Measurements from ENCODE around the gene CCR6.
A peak's percentile ranks its signal among the peaks of the same experiment; 100 is the strongest.
"Not testable (repeated sequence)": the region's sequence is repeated elsewhere in the genome, so short reads cannot be mapped to it uniquely, and the experiment has no call there.

CCR6 gene

DNA sequence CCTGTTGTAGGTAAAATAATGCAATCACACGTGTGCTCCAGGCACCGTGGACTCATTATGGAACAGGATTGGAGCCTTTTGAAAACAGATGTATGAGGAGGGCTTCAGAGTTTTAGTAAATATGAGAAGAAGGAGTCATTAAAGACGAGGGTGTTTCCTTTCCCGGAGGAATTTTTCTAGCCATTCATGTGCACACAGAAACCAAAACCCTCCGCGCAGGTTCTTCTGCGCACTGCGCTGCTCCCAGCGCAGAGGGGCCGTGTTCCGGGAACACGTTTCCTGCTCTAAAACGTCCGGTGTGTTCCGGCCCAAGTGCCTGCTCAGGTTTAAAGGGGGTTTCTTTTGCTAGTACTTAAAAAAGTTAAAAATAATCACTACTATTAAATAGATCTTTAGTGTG lies 23.2 kb downstream of the CCR6 start:
- no peak for DNase-seq

GRCh38 chr6:167146977-167147376 lies 24.1 kb downstream of the CCR6 start:
- DNase-seq = no peak

GRCh38 chr6:167148021-167148420 lies 25.1 kb downstream of the CCR6 start:
- peak; percentile 43 for DNase-seq

DNA sequence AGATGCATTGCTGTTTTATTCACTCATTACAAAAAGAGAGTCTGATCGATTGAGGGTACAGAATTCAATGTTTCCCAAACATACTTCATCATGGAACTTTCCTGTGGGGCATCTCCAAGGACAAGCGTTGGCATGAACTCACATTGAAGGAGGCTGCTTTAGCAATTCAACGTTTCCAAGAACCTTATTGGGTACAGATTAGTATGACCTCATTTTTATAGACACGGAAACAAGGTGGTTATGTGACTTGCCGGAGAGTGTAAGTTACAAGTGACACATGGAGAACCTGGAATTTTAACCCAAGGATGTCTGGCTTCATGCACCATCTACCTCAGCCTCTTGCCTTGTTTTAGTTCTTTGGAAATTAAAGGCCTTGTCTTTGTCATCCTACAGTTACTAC lies 26.1 kb downstream of the CCR6 start:
- DNase-seq = no peak

DNA sequence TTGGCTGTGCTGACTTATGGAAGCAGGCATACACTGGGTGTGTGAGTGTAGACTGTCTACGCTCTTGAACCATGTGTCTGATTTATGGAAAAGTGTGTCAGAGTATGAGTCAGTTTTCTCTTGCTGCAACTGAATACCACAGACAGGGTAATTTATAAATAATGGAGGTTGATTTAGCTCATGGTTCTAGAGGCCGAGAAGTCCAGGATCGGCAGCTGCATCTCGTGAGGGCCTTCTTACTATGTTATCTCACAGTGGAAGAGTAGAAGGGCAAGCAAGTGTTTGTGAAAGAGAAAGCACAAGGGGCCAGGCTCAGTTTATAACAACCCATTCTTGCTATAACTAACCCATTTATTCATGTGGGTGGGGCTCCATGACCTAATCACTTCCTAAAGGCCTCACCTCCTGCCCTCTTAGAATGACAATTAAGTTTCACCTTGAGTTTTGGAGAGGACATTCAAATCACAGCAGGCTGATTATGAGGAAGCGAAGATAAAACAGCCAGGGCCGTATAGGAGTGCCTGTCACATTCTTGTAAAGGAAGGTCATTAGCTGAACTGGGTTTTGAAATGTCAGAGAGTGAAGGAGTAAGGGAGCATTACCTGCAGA lies 28.1 kb downstream of the CCR6 start:
- DNase-seq = peak; percentile 73

- DNase-seq = no peak
Observed at GRCh38 chr6:167151648-167152047, 28.8 kb downstream of the CCR6 start.

DNA sequence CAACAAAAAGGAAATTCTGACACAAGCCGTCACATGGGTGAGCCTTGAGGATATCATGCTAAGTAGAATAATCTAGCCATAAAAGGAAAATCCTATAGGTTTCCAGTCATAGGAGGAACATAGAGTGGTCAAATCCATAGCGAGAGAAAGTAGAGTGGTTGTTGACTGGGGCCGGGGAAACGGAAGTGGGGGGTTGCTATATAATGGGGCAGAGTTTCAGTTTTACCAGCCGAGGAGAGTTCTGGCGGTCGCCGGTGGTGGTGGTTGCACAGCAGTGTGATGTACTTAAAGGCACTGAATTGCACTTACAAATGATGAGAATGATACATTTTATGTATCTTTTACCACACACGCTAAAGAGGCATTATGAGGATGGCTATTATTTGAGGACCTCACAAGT lies 30.0 kb downstream of the CCR6 start:
- no peak for DNase-seq

- DNase-seq = peak; percentile 98
Observed at GRCh38 chr6:167153521-167153959, 30.6 kb downstream of the CCR6 start.

DNA sequence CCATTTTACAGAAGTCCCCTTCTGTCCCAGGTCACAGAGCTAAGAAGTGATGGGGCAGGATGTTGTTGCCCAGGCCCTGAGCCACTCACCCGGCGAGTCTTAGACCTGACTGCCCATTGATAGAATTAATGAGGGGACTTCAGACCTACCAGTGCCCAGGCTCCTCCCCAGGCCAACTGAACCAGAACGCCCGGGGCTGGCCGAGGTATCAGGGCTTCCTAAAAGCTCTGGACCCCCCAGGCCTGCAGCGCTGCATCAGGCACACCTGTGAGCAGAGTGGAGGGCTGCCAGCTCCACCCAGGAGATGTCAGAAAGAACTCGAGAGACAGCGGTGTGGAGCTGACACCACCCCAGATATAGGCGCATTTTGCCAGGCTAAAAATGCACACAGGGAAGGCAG lies 31.4 kb downstream of the CCR6 start:
- no peak for DNase-seq

DNA sequence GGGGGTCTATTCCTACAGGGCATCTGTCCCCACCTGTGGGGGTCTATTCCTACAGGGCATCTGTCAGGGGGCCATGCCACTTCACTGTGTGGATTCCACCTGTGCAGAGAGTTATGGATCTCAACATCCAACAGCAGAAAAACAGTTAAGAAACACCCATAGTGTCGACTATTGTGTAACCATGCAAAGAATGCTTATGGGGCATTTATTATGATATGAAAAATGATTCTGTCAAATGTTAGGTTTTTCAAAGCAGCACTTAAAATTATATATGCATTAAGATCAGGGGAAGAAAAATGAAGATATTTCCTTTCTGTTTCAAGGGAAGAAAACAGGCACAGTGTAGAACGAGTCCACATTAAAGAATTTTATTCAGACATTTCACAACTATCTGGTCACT lies 32.0 kb downstream of the CCR6 start:
- DNase-seq = peak; percentile 39

- no peak for DNase-seq
Observed at GRCh38 chr6:167157414-167157813, 34.5 kb downstream of the CCR6 start.

DNA sequence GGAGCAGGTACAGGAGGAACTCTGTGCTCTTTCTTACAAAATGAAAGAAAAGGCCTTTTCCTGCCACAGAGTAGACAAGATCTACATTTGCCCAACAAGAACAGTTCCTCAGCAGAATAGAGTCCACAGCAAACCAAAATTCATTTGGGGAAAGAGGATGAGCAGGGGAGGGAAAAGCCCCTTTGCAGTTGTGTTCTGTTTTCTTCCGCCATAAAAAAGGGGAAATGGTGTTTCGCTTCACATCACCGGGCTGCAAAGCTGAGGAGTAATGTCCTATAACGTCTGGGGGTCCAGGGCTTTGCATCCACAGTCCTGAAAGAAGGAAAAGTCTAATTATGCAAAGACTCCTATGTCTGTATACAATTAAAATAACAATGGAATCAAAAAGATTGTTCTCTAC lies 35.0 kb downstream of the CCR6 start, which contains the start of gene GPR31:
GPR31 (minus strand) TSS at position 118 of the 400 bp plus-strand sequence. CDS start 149 bp downstream, outside the sequence.
- DNase-seq = peak; percentile 68

- DNase-seq = no peak
Observed at GRCh38 chr6:167161851-167162467, 39.1 kb downstream of the CCR6 start.

GRCh38 chr6:167162591-167162990 lies 39.7 kb downstream of the CCR6 start:
- no peak for DNase-seq

- no peak for DNase-seq
Observed at GRCh38 chr6:167163476-167164011, 40.6 kb downstream of the CCR6 start.

DNA sequence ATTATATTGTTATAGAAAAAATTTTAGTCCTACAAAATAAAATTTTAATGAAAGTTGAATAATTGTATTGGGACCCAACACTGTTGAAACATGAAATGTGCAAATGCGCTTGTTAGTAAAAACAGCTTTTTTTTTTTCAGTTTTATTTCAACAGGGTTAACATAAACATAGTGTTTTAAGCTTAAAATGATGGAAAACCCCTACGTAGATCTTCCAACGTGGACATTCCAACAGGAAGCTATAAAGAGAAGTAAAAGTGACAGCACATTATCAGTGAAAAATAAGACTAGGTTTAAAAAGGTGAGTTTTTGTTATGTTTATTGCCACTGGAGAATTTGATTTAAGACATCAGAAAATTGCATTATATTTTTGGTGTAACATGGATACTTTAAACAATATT lies 41.4 kb downstream of the CCR6 start:
- peak; percentile 49 for DNase-seq

- DNase-seq = peak; percentile 73
Observed at GRCh38 chr6:167165858-167166471, 43.1 kb downstream of the CCR6 start.

DNA sequence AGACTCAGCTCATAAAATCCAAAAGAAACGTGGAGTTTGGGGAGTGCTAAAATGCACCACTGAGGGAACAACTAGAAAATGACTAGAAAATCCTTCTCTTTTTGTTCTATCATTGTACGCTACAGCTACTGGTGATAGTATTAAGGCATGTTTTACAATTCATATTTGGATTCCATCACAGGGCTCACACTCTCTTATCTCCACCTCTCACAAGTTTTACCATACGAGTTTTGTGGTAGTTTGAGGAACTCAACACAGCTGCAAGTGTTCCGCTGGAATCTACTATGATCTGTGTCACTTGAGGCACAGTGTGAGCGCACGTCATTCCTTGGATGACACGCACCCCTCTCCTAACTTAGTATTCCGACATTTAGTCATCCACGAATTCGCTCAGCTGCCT lies 44.8 kb downstream of the CCR6 start:
- DNase-seq = not testable (repeated sequence)

GRCh38 chr6:167168296-167168695 lies 45.4 kb downstream of the CCR6 start:
- not testable (repeated sequence) for DNase-seq

DNA sequence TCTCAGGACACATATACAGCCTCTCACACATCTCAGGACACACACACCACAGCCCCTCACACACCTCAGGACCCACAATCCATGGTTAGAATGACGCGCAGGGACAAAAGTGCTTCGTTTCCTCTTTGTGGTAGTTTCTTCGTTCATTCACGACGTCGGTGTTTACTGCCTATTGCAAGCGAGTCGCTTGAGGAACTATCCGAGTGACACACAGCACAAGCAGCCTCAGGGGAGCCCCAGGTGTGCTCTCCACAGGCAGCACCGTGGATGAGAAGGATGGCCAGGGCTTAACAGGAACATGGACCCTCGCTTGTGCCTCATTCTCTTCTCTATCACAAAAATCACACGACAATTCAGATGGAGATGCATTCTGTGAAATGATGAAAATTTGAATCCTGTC lies 47.0 kb downstream of the CCR6 start:
- not testable (repeated sequence) for DNase-seq

- not testable (repeated sequence) for DNase-seq
Observed at GRCh38 chr6:167171300-167171699, 48.4 kb downstream of the CCR6 start.

DNA sequence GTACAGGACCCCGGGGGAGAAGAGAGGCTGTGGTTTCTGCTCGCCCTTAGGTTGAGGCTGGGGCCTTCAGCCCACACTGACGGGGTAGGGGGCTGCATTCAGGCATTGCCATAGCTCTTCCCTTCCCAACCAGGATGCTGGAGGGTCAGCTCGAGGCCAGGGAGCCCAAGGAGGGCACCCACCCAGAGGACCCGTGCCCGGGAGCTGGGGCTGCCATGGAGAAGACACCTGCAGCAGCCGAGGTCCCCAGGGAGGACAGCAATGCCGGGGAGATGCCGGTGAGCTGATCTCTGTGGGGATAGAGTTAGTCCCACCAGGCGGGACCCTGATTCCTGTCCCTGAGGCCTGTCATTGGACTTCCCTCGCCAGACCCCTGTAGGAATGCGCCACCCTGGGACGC lies 49.1 kb downstream of the CCR6 start:
- not testable (repeated sequence) for DNase-seq

- DNase-seq = not testable (repeated sequence)
Observed at GRCh38 chr6:167177271-167177670, 54.4 kb downstream of the CCR6 start.
